ENCODE data around the gene KLRC4.
"Not testable (repeated sequence)": the region's sequence is repeated elsewhere in the genome, so short reads cannot be mapped to it uniquely, and the experiment has no call there.

KLRC4 gene

DNA sequence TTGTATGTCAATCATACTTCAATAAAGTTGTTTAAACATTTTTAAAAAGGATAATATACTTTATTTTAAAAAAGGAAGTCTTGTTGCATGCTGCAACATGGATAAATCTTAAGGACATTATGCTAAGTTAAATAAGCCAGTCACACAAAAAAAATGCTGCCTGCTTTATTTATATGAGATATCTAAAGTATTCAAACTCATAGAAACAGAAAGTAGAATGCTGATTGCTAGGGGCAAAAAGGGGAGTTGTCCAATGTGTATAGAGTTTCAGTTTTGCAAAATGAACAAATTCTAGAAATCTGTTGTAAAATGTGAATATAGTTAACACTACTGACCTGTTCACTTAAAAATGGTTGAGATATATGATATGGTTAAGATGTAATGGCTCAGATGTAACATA lies 8.7 kb downstream of the KLRC4 start:
- no peak overlapping the region for H3K4me3 ChIP-seq (ENCODE audit: severe bottlenecking)
- ATAC-seq (ENCODE audit: low read depth) (no peak), DNase-seq (ENCODE audit: low spot score) (no peak)
- H3K27me3 ChIP-seq (ENCODE audit: insufficient read depth, poor library complexity, severe bottlenecking) = no peaks in the 10 kb centered on the region
- TF ChIP-seq, protein P1, sequence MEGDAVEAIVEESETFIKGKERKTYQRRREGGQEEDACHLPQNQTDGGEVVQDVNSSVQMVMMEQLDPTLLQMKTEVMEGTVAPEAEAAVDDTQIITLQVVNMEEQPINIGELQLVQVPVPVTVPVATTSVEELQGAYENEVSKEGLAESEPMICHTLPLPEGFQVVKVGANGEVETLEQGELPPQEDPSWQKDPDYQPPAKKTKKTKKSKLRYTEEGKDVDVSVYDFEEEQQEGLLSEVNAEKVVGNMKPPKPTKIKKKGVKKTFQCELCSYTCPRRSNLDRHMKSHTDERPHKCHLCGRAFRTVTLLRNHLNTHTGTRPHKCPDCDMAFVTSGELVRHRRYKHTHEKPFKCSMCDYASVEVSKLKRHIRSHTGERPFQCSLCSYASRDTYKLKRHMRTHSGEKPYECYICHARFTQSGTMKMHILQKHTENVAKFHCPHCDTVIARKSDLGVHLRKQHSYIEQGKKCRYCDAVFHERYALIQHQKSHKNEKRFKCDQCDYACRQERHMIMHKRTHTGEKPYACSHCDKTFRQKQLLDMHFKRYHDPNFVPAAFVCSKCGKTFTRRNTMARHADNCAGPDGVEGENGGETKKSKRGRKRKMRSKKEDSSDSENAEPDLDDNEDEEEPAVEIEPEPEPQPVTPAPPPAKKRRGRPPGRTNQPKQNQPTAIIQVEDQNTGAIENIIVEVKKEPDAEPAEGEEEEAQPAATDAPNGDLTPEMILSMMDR (IDR thresholded peaks at IDR 0.05; ENCODE audit: poor library complexity, severe bottlenecking) = no peak
- no peaks in the 10 kb centered on the region for H3K9me3 ChIP-seq (ENCODE audit: severe bottlenecking)
- H3K27ac ChIP-seq (ENCODE audit: poor library complexity, severe bottlenecking) = no peak overlapping the region
- no peaks in the 10 kb centered on the region for H3K36me3 ChIP-seq (ENCODE audit: low read depth)
- H3K4me1 ChIP-seq (ENCODE audit: insufficient read depth, poor library complexity, severe bottlenecking) = no peaks in the 10 kb centered on the region

DNA sequence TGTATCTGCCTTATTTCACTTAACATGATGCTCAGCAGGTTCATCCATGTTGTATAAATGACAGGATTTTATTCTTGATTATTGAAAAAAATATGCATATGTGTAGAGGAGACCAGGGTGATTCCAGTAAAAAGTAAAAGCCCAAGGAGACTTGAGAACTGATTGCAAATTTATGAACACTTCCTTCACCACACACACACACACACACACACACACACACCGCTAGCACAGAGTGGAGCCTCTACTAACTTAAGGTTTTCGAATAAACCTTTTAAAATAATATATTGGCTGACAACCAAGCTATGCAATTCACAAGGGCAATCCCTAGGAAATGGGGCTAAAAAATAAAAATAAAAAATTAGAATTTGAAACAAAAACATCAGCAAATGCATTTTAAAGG lies 11.4 kb downstream of the KLRC4 start:
- H3K4me1 ChIP-seq (ENCODE audit: insufficient read depth, poor library complexity, severe bottlenecking) = peaks cover 18% of the 10 kb centered on the region
- ATAC-seq (ENCODE audit: low read depth) (no peak), DNase-seq (ENCODE audit: low spot score) (no peak)
- no peaks in the 10 kb centered on the region for H3K9me3 ChIP-seq (ENCODE audit: severe bottlenecking)
- no peaks in the 10 kb centered on the region for H3K36me3 ChIP-seq (ENCODE audit: low read depth)
- no peaks in the 10 kb centered on the region for H3K27me3 ChIP-seq (ENCODE audit: insufficient read depth, poor library complexity, severe bottlenecking)
- H3K27ac ChIP-seq (ENCODE audit: poor library complexity, severe bottlenecking) = no peak overlapping the region
- TF ChIP-seq, protein P1 (IDR thresholded peaks at IDR 0.05; ENCODE audit: poor library complexity, severe bottlenecking) = no peak
- H3K4me3 ChIP-seq (ENCODE audit: severe bottlenecking) = no peak overlapping the region

DNA sequence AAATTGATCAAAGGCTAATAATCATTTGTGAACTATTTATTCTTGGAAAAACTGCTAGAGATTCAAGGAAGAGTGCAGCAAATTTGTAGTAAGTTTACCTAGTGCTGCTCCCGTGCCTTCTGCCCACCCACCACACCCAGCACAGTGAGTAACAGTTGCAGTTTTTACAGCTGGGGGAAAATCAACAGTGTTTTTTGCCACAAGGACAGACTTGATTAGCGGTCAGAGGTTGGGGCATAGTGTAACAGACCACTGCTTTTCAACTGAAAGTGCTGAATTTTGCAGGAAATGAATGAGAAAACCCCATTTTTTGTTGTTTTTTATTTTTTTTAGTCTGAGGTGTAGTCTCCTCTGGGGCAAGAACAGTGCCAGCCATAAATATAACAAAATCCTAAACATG lies 12.3 kb downstream of the KLRC4 start:
- TF ChIP-seq, protein P1 (IDR thresholded peaks at IDR 0.05; ENCODE audit: poor library complexity, severe bottlenecking) = no peak
- Histone ChIP-seq H3K36me3 (ENCODE audit: low read depth) (no peaks in the 10 kb centered on the region), H3K4me3 (ENCODE audit: severe bottlenecking) (no peak overlapping the region), H3K27ac (ENCODE audit: poor library complexity, severe bottlenecking) (no peak overlapping the region), H3K9me3 (ENCODE audit: severe bottlenecking) (no peaks in the 10 kb centered on the region), H3K4me1 (ENCODE audit: insufficient read depth, poor library complexity, severe bottlenecking) (peaks cover 25% of the 10 kb centered on the region), H3K27me3 (ENCODE audit: insufficient read depth, poor library complexity, severe bottlenecking) (no peaks in the 10 kb centered on the region)
- DNase-seq (ENCODE audit: low spot score) (no peak), ATAC-seq (ENCODE audit: low read depth) (no peak)

DNA sequence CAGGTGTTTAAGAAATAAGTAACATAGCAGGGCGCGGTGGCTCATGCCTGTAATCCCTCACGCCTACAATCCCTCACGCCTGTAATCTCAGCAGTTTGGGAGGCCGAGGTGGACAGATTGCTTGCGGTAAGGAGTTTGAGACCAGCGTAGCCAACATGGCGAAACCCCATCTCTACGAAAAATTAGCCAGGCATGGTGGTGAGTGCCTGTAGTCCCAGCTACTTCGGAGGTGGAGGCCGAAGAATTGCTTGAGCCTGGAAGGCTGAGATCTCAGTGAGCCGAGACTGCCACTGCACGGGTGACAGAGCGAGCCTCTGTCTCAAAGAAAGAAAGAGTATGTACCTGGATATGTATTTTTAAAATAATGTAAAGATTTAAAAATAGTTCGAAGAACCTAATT lies 13.4 kb downstream of the KLRC4 start:
- H3K9me3 ChIP-seq (ENCODE audit: severe bottlenecking); H3K4me3 ChIP-seq (ENCODE audit: severe bottlenecking); H3K27me3 ChIP-seq (ENCODE audit: insufficient read depth, poor library complexity, severe bottlenecking); ATAC-seq (ENCODE audit: low read depth); H3K36me3 ChIP-seq (ENCODE audit: low read depth); DNase-seq (ENCODE audit: low spot score): not testable (repeated sequence)
- Histone ChIP-seq H3K4me1 (ENCODE audit: insufficient read depth, poor library complexity, severe bottlenecking) (peaks cover 36% of the 10 kb centered on the region), H3K27ac (ENCODE audit: poor library complexity, severe bottlenecking) (peak overlapping the region; percentile 81)

DNA sequence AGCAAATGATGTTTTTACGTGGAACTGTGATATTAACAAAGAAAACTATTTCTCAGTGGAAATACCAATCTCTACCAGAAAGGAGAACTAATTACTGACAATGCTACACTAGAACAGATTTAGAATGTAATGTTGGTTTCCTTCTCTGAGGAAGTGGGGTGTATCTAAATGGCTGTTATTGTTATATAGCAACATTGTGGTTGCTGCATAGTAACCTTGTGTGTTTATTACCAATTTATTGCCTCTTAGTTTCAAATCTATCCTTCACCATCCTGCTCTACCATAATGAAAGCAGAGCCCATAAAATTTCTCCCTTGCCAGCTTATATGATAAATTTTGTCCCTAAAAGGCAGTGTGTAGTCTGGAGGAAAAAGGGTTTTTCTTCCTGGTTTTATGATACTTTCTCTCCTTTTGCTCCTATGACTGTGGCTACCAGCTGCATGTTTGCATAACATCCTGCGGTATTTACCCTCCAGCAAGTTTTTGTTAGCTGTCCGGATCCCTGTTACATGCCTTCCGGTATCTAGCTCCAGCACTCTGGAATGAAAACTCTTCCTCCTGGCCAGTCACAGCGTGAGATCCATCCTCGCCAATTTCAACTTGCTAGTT lies 14.1 kb downstream of the KLRC4 start:
- Histone ChIP-seq H3K27ac (ENCODE audit: poor library complexity, severe bottlenecking) (peak overlapping the region; percentile 81), H3K36me3 (ENCODE audit: low read depth) (no peaks in the 10 kb centered on the region), H3K4me3 (ENCODE audit: severe bottlenecking) (no peak overlapping the region), H3K4me1 (ENCODE audit: insufficient read depth, poor library complexity, severe bottlenecking) (peaks cover 36% of the 10 kb centered on the region), H3K9me3 (ENCODE audit: severe bottlenecking) (no peaks in the 10 kb centered on the region), H3K27me3 (ENCODE audit: insufficient read depth, poor library complexity, severe bottlenecking) (no peaks in the 10 kb centered on the region)
- DNase-seq (ENCODE audit: low spot score) = no peak
- peak; percentile 89 for ATAC-seq (ENCODE audit: low read depth)
- TF ChIP-seq, protein P1 (IDR thresholded peaks at IDR 0.05; ENCODE audit: poor library complexity, severe bottlenecking) = no peak

DNA sequence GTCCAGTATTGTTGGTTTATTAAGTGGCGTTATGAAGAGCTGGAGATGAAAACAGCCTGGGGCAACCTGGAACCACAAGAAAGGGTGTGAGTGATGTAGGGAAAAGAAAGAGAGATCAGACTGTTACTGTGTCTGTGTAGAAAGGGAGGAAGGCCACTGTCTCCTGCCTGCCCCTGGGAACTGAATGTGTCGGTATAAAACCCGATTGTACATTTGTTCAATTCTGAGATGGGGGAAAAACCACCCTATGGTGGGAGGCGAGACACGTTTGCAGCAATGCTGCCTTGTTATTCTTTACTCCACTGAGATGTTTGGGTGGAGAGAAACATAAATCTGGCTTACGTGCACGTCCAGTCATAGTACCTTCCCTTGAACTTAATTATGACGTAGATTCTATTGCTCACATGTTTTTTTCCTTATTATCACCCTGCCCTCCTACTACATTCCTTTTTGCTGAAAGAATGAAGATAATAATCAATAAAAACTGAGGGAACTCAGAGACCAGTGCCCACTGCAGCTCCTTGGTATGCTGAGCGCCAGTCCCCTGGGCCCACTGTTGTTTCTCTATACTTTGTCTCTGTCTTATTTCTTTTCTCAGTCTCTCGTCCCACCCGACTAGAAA lies 14.9 kb downstream of the KLRC4 start:
- ATAC-seq (ENCODE audit: low read depth); H3K27me3 ChIP-seq (ENCODE audit: insufficient read depth, poor library complexity, severe bottlenecking); H3K4me3 ChIP-seq (ENCODE audit: severe bottlenecking); DNase-seq (ENCODE audit: low spot score); H3K9me3 ChIP-seq (ENCODE audit: severe bottlenecking); H3K36me3 ChIP-seq (ENCODE audit: low read depth): not testable (repeated sequence)
- Histone ChIP-seq H3K27ac (ENCODE audit: poor library complexity, severe bottlenecking) (peak overlapping the region; percentile 81), H3K4me1 (ENCODE audit: insufficient read depth, poor library complexity, severe bottlenecking) (peaks cover 36% of the 10 kb centered on the region)
